K562 (cell line): ENCODE results near the gene APOA1. TPM values are rescaled to one million over a fixed set of nuclear protein-coding genes. Genes with fewer than 3 reads are reported as not detected.

Experiments used
- ATAC-seq: fragments of 200-7000 bp; cut with Tn5 transposase; 3 replicates; pipeline ENCODE4 v1.9.1; 2020; ENCODE audit warnings: moderate library complexity
- BruUV-seq: library from RNA; stranded (reverse); fragments of 400-500 nt; replicated peaks from 2 replicates; lab custom pipeline; 2021; lab: Mats Ljungman, UMichigan
- CTCF ChIA-PET: fragments of 300-600 bp; formaldehyde crosslinking; extraction: SDS; loops from one replicate; lab custom pipeline; 2021; ENCODE audit warnings: low intra/inter-chr PET ratio; lab: Yijun Ruan, JAX
- POLR2A ChIA-PET: fragments of 300-600, 350-650 bp; sonication (Branson Sonifier 250); formaldehyde crosslinking; extraction: SDS; loops from one replicate; lab custom pipeline; 2021; ENCODE audit warnings: antibody characterized with exemption, inconsistent platforms; lab: Yijun Ruan, JAX
- DNase-seq, 4 experiments: peaks; one replicate each; pipeline versions ENCODE4 v3.0.0 to v3.0.0-alpha.2; 2011 to 2018; ENCODE audit warnings: low spot score in 3 of 4, mixed read lengths in 3 of 4; ENCODE audit errors: extremely low read depth in 1 of 4
- FAIRE-seq: peaks from 2 replicates; lab custom pipeline; 2011; peaks lifted over from hg19 to GRCh38; lab: Jason Lieb, UNC
- H2AFZ ChIP-seq: 2 replicates; pipeline ENCODE4 v1.6.0; 2011; ENCODE audit warnings: low read depth, low read length, control low read depth, inconsistent platforms
- H3K27ac ChIP-seq: fragments of 200-600 bp; 3 replicates; pipeline ENCODE4 v1.8.0; 2011; ENCODE audit warnings: low read depth, mild to moderate bottlenecking, control low read depth, inconsistent platforms, low read length, moderate library complexity, mixed read lengths; ENCODE audit errors: extremely low read depth
- H3K27me3 ChIP-seq, 2 experiments: fragments of 300-600 bp in 1 of 2; 2 replicates in 1 of 2; 3 replicates in 1 of 2; pipeline versions ENCODE4 v1.6.0 to v1.8.0; 2011; ENCODE audit warnings: inconsistent platforms in 2 of 2, low read length in 2 of 2, mild to moderate bottlenecking in 1 of 2, mixed read lengths in 1 of 2, moderate library complexity in 1 of 2; ENCODE audit not compliant: control insufficient read depth in 2 of 2, insufficient read depth in 2 of 2
- H3K36me3 ChIP-seq: fragments of 300-600 bp; 3 replicates; pipeline ENCODE4 v1.8.0; 2011; ENCODE audit warnings: mild to moderate bottlenecking, low read length, inconsistent platforms; ENCODE audit not compliant: control insufficient read depth, insufficient read depth
- H3K4me1 ChIP-seq, 2 experiments: fragments of 200-600 bp in 1 of 2; replicated peaks in 1 of 2; 2 replicates in 1 of 2; 3 replicates in 1 of 2; pipeline versions ENCODE4 v1.5.1 to v1.8.0; 2011; ENCODE audit warnings: inconsistent platforms in 2 of 2, low read length in 2 of 2, mild to moderate bottlenecking in 1 of 2, mixed read lengths in 1 of 2, moderate library complexity in 1 of 2; ENCODE audit not compliant: control insufficient read depth in 2 of 2, insufficient read depth in 2 of 2
- H3K4me2 ChIP-seq: 2 replicates; pipeline ENCODE4 v1.6.1; 2011; ENCODE audit warnings: low read length, control low read depth, inconsistent platforms, mixed read lengths; ENCODE audit not compliant: insufficient read depth
- H3K4me3 ChIP-seq: fragments of 200-600 bp; sonication (generic), shearing (Covaris generic); 2 replicates; pipeline ENCODE4 v1.5.1; 2016; ENCODE audit warnings: control low read depth, inconsistent platforms
- H3K79me2 ChIP-seq: fragments of 200-600 bp; 3 replicates; pipeline ENCODE4 v1.8.0; 2011; ENCODE audit warnings: low read length, inconsistent platforms; ENCODE audit not compliant: control insufficient read depth, insufficient read depth
- H3K9ac ChIP-seq, 2 experiments: 2 replicates each; pipeline versions ENCODE4 v1.6.0 to v1.6.1; 2011; ENCODE audit warnings: low read depth in 2 of 2, low read length in 2 of 2, control low read depth in 1 of 2, inconsistent platforms in 1 of 2, mild to moderate bottlenecking in 1 of 2, mixed read lengths in 1 of 2; ENCODE audit not compliant: insufficient read depth in 1 of 2
- H3K9me1 ChIP-seq: one replicate; pipeline ENCODE4 v1.6.0; 2011; ENCODE audit warnings: inconsistent platforms, mild to moderate bottlenecking, low read length, moderate library complexity; ENCODE audit not compliant: control insufficient read depth, insufficient read depth
- H3K9me3 ChIP-seq: replicated peaks from 2 replicates; pipeline ENCODE4 v1.5.1; 2011; ENCODE audit warnings: low read depth, low read length, inconsistent platforms; ENCODE audit not compliant: control insufficient read depth, insufficient read depth
- H4K20me1 ChIP-seq: replicated peaks from 2 replicates; pipeline ENCODE4 v1.6.1; 2011; ENCODE audit warnings: low read length, inconsistent platforms, mixed read lengths; ENCODE audit not compliant: control insufficient read depth, insufficient read depth
- ATF1 ChIP-seq, 2 experiments: fragments of 450-650 bp in 1 of 2; IDR thresholded peaks; 2 replicates each; pipeline ENCODE4 v1.6.1; 2016; ENCODE audit warnings: missing compliant biosample characterization in 1 of 2, missing genetic modification characterization in 1 of 2
- CREBBP ChIP-seq: IDR thresholded peaks from one replicate; pipeline ENCODE4 v1.6.1; 2012; ENCODE audit warnings: low read depth, mild to moderate bottlenecking, control low read depth, inconsistent platforms, low read length
- POU5F1 ChIP-seq: fragments of 150-350 bp; IDR thresholded peaks from 2 replicates; pipeline ENCODE4 v1.6.1; 2014; ENCODE audit warnings: borderline replicate concordance, low read length, low read depth, mild to moderate bottlenecking; ENCODE audit not compliant: partially characterized antibody
- ZNF197 ChIP-seq: fragments of 200-800 bp; sonication (Bioruptor generic); IDR thresholded peaks from 2 replicates; pipeline ENCODE4 v1.6.1; 2016; ENCODE audit warnings: low read depth, missing genetic modification characterization, missing compliant biosample characterization
- WGBS: fragments of 100-300 bp; shearing (Covaris generic); methylation state at CpG from one replicate; pipeline ENCODE4 v1.1.6; 2016; ENCODE audit warnings: low coverage, mixed read lengths; ENCODE audit not compliant: insufficient coverage; ENCODE audit errors: missing lambda C conversion rate; 5-methylcytosine and 5-hydroxymethylcytosine counted together
- in situ Hi-C: fragments of 300-500 bp; cut with MboI; formaldehyde crosslinking; loops from 4 replicates; pipeline ENCODE4 v1.15.0; 2018; ENCODE audit warnings: inconsistent platforms, mixed read lengths
- intact Hi-C: fragments of 100-400 bp; cut with micrococcal nuclease; formaldehyde crosslinking; loops from 2 replicates; pipeline ENCODE4 v1.14.2; 2022
- polyA plus RNA-seq, 8 experiments: library from polyadenylated mRNA; depleted of rRNA in 4 of 8; stranded (reverse) in 5 of 8; unstranded in 3 of 8; fragments of >200 nt; fragmentation: Nextera tagmentation in 2 of 8; fragmentation: Illumina TruSeq in 1 of 8; extraction: Ambion mirVana in 2 of 8; extraction: Trizol in 1 of 8; gene quantifications; 2 replicates each; pipeline versions ENCODE4 v1.2.1 to v1.2.3, GENCODE V29; 2011 to 2014; ENCODE audit warnings: inconsistent platforms in 1 of 8, missing spikeins in 1 of 8
- total RNA-seq, 7 experiments: library from RNA; depleted of rRNA in 6 of 7; stranded (reverse); fragments of >200 nt in 6 of 7; fragmentation: Illumina TruSeq in 2 of 7; extraction: Trizol in 2 of 7; gene quantifications; 2 replicates each; pipeline versions ENCODE4 v1.2.1 to v1.2.3, GENCODE V29; 2011 to 2021; ENCODE audit warnings: low replicate concordance in 1 of 7

APOA1 gene
- total and polyA plus RNA-seq, 9 of the 15 experiments (the other 6 are each of a cell fraction or from before 2014, with no cell fraction given) = 1.8 TPM; not detected in 8

GRCh38 chr11:116844722-116845121 lies 7.3 kb upstream of the APOA1 start:
- BruUV-seq = no TSS peak
- H3K27me3 ChIP-seq = no peaks in the 10 kb centered on the region
- ChIA-PET CTCF (no interaction called here), POLR2A (no interaction called here)
- peaks cover 7 to 13% of the 10 kb centered on the region in 2 experiments; a peak in 3 of 5 replicates for H3K4me1 ChIP-seq
- H3K4me2 ChIP-seq = no peak overlapping the region
- 87% methylated on average over 4 of the region's 4 CpGs for WGBS
- ATAC-seq = no peak
- no peak for FAIRE-seq
- H3K36me3 ChIP-seq = peaks cover 52% of the 10 kb centered on the region; the same call in 2 of the 3 replicates
- in situ Hi-C loops (no loop called here), intact Hi-C loops (no loop called here)
- no peaks in the 10 kb centered on the region for H3K9me1 ChIP-seq
- no peak overlapping the region for H2AFZ ChIP-seq
- H3K79me2 ChIP-seq = no peaks in the 10 kb centered on the region
- no peaks in the 10 kb centered on the region for H4K20me1 ChIP-seq
- TF ChIP-seq ZNF197 = no peak
- no peak overlapping the region for H3K27ac ChIP-seq
- H3K9ac ChIP-seq = no peak overlapping the region
- DNase-seq = no peak
- H3K9me3 ChIP-seq = no peaks in the 10 kb centered on the region
- no peak overlapping the region for H3K4me3 ChIP-seq

DNA sequence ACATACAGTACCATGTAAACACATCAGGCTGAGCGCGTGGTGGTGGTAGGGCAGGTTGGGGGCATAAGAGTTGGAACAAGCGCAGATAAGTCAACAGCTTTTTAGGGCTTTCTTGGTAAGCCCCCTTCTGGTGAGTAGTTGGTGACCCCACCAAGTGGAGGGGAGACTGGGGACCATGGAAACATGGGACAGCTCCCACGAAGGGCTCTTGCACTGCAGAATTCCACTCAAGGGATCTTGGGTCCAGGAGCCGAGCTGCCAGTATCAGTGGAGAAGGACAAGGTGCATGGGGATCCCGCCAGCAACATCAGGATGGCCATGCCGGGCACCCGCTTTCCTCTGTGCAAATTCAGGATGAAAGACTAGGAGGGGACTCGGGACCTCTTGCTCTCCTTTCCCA lies 6.2 kb upstream of the APOA1 start:
- no peak for FAIRE-seq
- Histone ChIP-seq H3K9me1 (no peaks in the 10 kb centered on the region), H3K4me2 (no peak overlapping the region), H3K4me3 (no peak overlapping the region), H3K9ac (no peak overlapping the region), H3K4me1 (peaks cover 7 to 13% of the 10 kb centered on the region in 2 experiments; a peak in 3 of 5 replicates), H3K79me2 (no peaks in the 10 kb centered on the region), H4K20me1 (no peaks in the 10 kb centered on the region), H2AFZ (no peak overlapping the region), H3K36me3 (peaks cover 44% of the 10 kb centered on the region; the same call in 2 of the 3 replicates), H3K9me3 (no peaks in the 10 kb centered on the region), H3K27ac (no peak overlapping the region), H3K27me3 (no peaks in the 10 kb centered on the region; a peak in 1 of 5 replicates)
- WGBS = 85% methylated on average over 8 of the region's 9 CpGs
- CTCF ChIA-PET = no interaction called here
- POLR2A ChIA-PET = interaction anchor here (0.5 kb wide), 1 partner anchor 355 kb away, joined by 3 read pairs; no protein-coding TSS in a partner anchor
- in situ Hi-C loops = no loop called here
- no peak for DNase-seq
- no TSS peak for BruUV-seq
- intact Hi-C loops = no loop called here
- TF ChIP-seq CREBBP = no peak
- TF ChIP-seq ATF1 (CRISPR knock-in tag; IDR thresholded peaks at IDR 0.05) = no peak
- no peak for TF ChIP-seq ATF1 (tag; IDR thresholded peaks at IDR 0.05)
- TF ChIP-seq POU5F1 = no peak
- no peak for ATAC-seq
